A673 (cell line): ENCODE data around the gene C1orf115. TPM values are rescaled to one million over a fixed set of nuclear protein-coding genes. Genes with fewer than 3 reads are reported as not detected.

Source experiments
- BruUV-seq: library from RNA; stranded (reverse); fragments of 400-500 nt; replicated peaks from 2 replicates; lab custom pipeline; 2021; lab: Mats Ljungman, UMichigan
- CTCF ChIA-PET: fragments of 300-600 bp; sonication (Branson Sonifier 250); formaldehyde crosslinking; loops from one replicate; lab custom pipeline; 2022; ENCODE audit warnings: antibody characterized with exemption; lab: Charles Lee
- POLR2A ChIA-PET: fragments of 300-600 bp; sonication (Branson Sonifier 250); formaldehyde crosslinking; loops from one replicate; lab custom pipeline; 2022; ENCODE audit warnings: antibody characterized with exemption; ENCODE audit not compliant: low non-redundant PET; lab: Charles Lee
- DNase-seq: peaks from one replicate; pipeline ENCODE4 v3.0.0-alpha.2; 2015; ENCODE audit warnings: low spot score
- H3K27ac ChIP-seq: fragments of 200-600 bp; sonication (generic); 2 replicates; pipeline ENCODE4 v1.5.1; 2016; ENCODE audit warnings: mixed run types, low read depth, mild to moderate bottlenecking, mixed read lengths, antibody characterized with exemption, low read length; ENCODE audit not compliant: poor library complexity, severe bottlenecking
- H3K27me3 ChIP-seq: fragments of 200-600 bp; sonication (generic); replicated peaks from 2 replicates; pipeline ENCODE4 v1.6.1; 2017; ENCODE audit warnings: mixed run types, low read depth, mild to moderate bottlenecking, mixed read lengths, antibody characterized with exemption, low read length; ENCODE audit not compliant: insufficient read depth, poor library complexity
- H3K36me3 ChIP-seq: fragments of 200-600 bp; sonication (generic); 2 replicates; pipeline ENCODE4 v1.6.1; 2016; ENCODE audit warnings: mixed run types, mild to moderate bottlenecking, mixed read lengths, antibody characterized with exemption, low read length; ENCODE audit not compliant: insufficient read depth, poor library complexity, severe bottlenecking
- H3K4me1 ChIP-seq: fragments of 200-600 bp; sonication (generic); 2 replicates; pipeline ENCODE4 v1.6.1; 2017; ENCODE audit warnings: mixed run types, mild to moderate bottlenecking, mixed read lengths, antibody characterized with exemption, low read length; ENCODE audit not compliant: insufficient read depth, poor library complexity, severe bottlenecking
- H3K4me3 ChIP-seq: fragments of 200-600 bp; sonication (generic); 2 replicates; pipeline ENCODE4 v1.5.1; 2016; ENCODE audit warnings: low read depth, mixed run types, mild to moderate bottlenecking, mixed read lengths, low read length; ENCODE audit not compliant: poor library complexity, severe bottlenecking
- H3K9me3 ChIP-seq: fragments of 200-600 bp; sonication (generic); 2 replicates; pipeline ENCODE4 v1.6.1; 2016; ENCODE audit warnings: mixed run types, low read depth, mild to moderate bottlenecking, mixed read lengths, antibody characterized with exemption, low read length; ENCODE audit not compliant: poor library complexity, severe bottlenecking
- EZH2 ChIP-seq: fragments of 200-600 bp; sonication (generic); IDR thresholded peaks from 2 replicates; pipeline ENCODE4 v1.6.1; 2017; ENCODE audit warnings: borderline replicate concordance, low read depth, mild to moderate bottlenecking, mixed read lengths, antibody characterized with exemption, low read length; ENCODE audit not compliant: poor library complexity, severe bottlenecking
- intact Hi-C: fragments of 100-400 bp; cut with micrococcal nuclease; formaldehyde crosslinking; loops from one replicate; pipeline ENCODE4 v1.10.0; 2022; ENCODE audit not compliant: unreplicated experiment
- total RNA-seq: library from RNA; stranded (reverse); gene quantifications from 2 replicates; pipeline ENCODE4 v1.2.3, GENCODE V29; 2021
- TF ChIP-seq, protein P1 (sequence below): fragments of 300-800, 200-600 bp; sonication (generic); conservative IDR thresholded peaks from 2 replicates; pipeline ENCODE4 v1.5.1; 2017; ENCODE audit warnings: low read depth, mild to moderate bottlenecking, antibody characterized with exemption, low read length, moderate library complexity, mixed read lengths

Gene C1orf115
- total RNA-seq, 1 experiment from 2014 or later, result 0.11 TPM

DNA sequence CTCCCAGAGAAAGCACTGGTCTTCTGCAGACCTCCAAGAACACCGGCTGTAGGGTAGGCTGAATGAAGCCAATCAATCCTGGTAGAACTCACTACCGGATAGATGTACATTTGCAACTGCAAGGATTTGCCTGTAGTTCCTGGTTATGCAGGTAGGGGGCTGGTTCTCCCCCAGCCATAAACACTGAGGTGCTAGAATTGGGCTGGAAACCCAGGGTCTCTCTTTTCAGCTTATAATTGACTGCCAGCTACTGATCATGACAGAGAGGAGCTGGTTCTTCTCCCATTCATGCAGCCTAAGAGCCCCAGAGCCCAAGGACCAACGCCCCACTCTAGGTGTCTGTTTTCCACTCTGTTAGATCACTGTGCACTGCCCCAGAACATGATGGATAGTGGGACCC, 36.5 kb downstream of the C1orf115 start:
- BruUV-seq, result no TSS peak
- ChIA-PET POLR2A (no interaction called here), CTCF (no interaction called here)
- TF ChIP-seq, protein P1, sequence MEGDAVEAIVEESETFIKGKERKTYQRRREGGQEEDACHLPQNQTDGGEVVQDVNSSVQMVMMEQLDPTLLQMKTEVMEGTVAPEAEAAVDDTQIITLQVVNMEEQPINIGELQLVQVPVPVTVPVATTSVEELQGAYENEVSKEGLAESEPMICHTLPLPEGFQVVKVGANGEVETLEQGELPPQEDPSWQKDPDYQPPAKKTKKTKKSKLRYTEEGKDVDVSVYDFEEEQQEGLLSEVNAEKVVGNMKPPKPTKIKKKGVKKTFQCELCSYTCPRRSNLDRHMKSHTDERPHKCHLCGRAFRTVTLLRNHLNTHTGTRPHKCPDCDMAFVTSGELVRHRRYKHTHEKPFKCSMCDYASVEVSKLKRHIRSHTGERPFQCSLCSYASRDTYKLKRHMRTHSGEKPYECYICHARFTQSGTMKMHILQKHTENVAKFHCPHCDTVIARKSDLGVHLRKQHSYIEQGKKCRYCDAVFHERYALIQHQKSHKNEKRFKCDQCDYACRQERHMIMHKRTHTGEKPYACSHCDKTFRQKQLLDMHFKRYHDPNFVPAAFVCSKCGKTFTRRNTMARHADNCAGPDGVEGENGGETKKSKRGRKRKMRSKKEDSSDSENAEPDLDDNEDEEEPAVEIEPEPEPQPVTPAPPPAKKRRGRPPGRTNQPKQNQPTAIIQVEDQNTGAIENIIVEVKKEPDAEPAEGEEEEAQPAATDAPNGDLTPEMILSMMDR, result peak; percentile 41
- TF ChIP-seq EZH2, result no peak
- H3K4me1 ChIP-seq, result no peaks in the 10 kb centered on the region
- intact Hi-C loops, result no loop called here
- no peak overlapping the region for H3K27ac ChIP-seq
- no peaks in the 10 kb centered on the region for H3K9me3 ChIP-seq
- no peak for DNase-seq
- no peaks in the 10 kb centered on the region for H3K27me3 ChIP-seq
- H3K36me3 ChIP-seq, result no peaks in the 10 kb centered on the region
- H3K4me3 ChIP-seq, result no peak overlapping the region

- H3K9me3 ChIP-seq, result no peaks in the 10 kb centered on the region
- intact Hi-C loops, result no loop called here
- TF ChIP-seq, protein P1, result no peak
- no peak for TF ChIP-seq EZH2
- no peak overlapping the region for H3K27ac ChIP-seq
- CTCF ChIA-PET, result interaction anchor here (0.6 kb wide), 1 partner anchor 432 kb away, joined by 4 read pairs; no protein-coding TSS in a partner anchor
- BruUV-seq, result no TSS peak
- H3K4me3 ChIP-seq, result no peak overlapping the region
- no peaks in the 10 kb centered on the region for H3K27me3 ChIP-seq
- H3K4me1 ChIP-seq, result no peaks in the 10 kb centered on the region
- POLR2A ChIA-PET, result no interaction called here
- H3K36me3 ChIP-seq, result no peaks in the 10 kb centered on the region
- no peak for DNase-seq
Measured at GRCh38 chr1:220727519-220727918, 37.4 kb downstream of the C1orf115 start.

DNA sequence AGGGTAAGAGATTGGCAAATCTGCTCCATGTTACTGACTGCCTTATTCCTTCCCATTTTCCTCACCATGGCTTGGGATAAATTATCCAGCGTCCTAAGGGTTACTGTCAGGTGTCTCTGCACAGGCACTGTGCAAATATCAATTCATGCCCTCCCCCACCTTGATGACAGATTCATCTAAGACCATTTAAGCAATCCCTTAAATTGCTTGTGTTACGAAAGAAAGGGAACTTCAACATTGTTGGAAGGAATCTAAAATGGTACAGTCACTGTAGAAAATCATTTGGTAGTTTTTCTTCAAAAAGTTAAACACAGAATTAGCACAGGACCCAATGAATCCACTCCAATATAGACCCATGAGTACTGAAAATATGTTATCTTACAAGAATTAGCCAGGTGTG, 40.3 kb downstream of the C1orf115 start:
- intact Hi-C loops, result no loop called here
- TF ChIP-seq EZH2, result no peak
- TF ChIP-seq, protein P1, result no peak
- H3K27me3 ChIP-seq, result no peaks in the 10 kb centered on the region
- H3K4me3 ChIP-seq, result no peak overlapping the region
- ChIA-PET CTCF (no interaction called here), POLR2A (no interaction called here)
- H3K9me3 ChIP-seq, result no peaks in the 10 kb centered on the region
- no peaks in the 10 kb centered on the region for H3K4me1 ChIP-seq
- no peak for DNase-seq
- no peaks in the 10 kb centered on the region for H3K36me3 ChIP-seq
- no peak overlapping the region for H3K27ac ChIP-seq
- BruUV-seq, result no TSS peak
